MM.1S (cell line): ENCODE data around the gene NINJ2.
A peak's percentile ranks its signal among the peaks of the same experiment; 100 is the strongest.

ENCODE experiments used
- DNase-seq: peaks from one replicate; pipeline ENCODE4 v3.0.0-alpha.2; 2015
- H2AFZ ChIP-seq: fragments of 300-600 bp; sonication (generic); 2 replicates; pipeline ENCODE4 v1.6.0; 2016; ENCODE audit warnings: antibody characterized with exemption, low read length
- H3F3A ChIP-seq: fragments of 300-600 bp; sonication (generic); 2 replicates; pipeline ENCODE4 v1.6.1; 2016; ENCODE audit warnings: mild to moderate bottlenecking, antibody characterized with exemption, low read length, moderate library complexity, mixed read lengths; ENCODE audit not compliant: insufficient read depth
- H3K27ac ChIP-seq: fragments of 300-600 bp; sonication (generic); 2 replicates; pipeline ENCODE4 v1.5.1; 2016; ENCODE audit warnings: mild to moderate bottlenecking, low read length
- H3K27me3 ChIP-seq: fragments of 300-600 bp; sonication (generic); replicated peaks from 2 replicates; pipeline ENCODE4 v1.6.0; 2016; ENCODE audit warnings: low read length; ENCODE audit not compliant: insufficient read depth
- H3K36me3 ChIP-seq: fragments of 300-600 bp; sonication (generic); replicated peaks from 2 replicates; pipeline ENCODE4 v1.6.1; 2016; ENCODE audit warnings: mild to moderate bottlenecking, low read length, mixed read lengths; ENCODE audit not compliant: insufficient read depth
- H3K4me1 ChIP-seq: fragments of 300-600 bp; sonication (generic); 2 replicates; pipeline ENCODE4 v1.6.1; 2016; ENCODE audit warnings: low read length, mixed read lengths
- H3K4me2 ChIP-seq: fragments of 300-600 bp; sonication (generic); 2 replicates; pipeline ENCODE4 v1.6.0; 2016; ENCODE audit warnings: low read depth, low read length
- H3K4me3 ChIP-seq: fragments of 300-600 bp; sonication (generic); 2 replicates; pipeline ENCODE4 v1.5.1; 2016; ENCODE audit warnings: low read length, mixed read lengths
- H3K79me2 ChIP-seq: fragments of 300-600 bp; sonication (generic); 2 replicates; pipeline ENCODE4 v1.6.1; 2016; ENCODE audit warnings: mixed run types, low read length, mixed read lengths
- H3K9ac ChIP-seq: fragments of 300-600 bp; sonication (generic); 2 replicates; pipeline ENCODE4 v1.6.1; 2016; ENCODE audit warnings: low read length, mixed read lengths
- H3K9me2 ChIP-seq: fragments of 300-600 bp; sonication (generic); replicated peaks from 2 replicates; pipeline ENCODE4 v1.6.1; 2016; ENCODE audit warnings: mild to moderate bottlenecking, low read length, mixed read lengths; ENCODE audit not compliant: insufficient read depth
- H3K9me3 ChIP-seq: fragments of 300-600 bp; sonication (generic); replicated peaks from 2 replicates; pipeline ENCODE4 v1.6.1; 2016; ENCODE audit warnings: mild to moderate bottlenecking, low read length, mixed read lengths; ENCODE audit not compliant: insufficient read depth
- H4K20me1 ChIP-seq: fragments of 300-600 bp; sonication (generic); 2 replicates; pipeline ENCODE4 v1.6.1; 2016; ENCODE audit warnings: mild to moderate bottlenecking, low read length, moderate library complexity, mixed read lengths; ENCODE audit not compliant: insufficient read depth
- EZH2 ChIP-seq: fragments of 300-600 bp; sonication (generic); optimal IDR thresholded peaks from 2 replicates; pipeline ENCODE3; 2017; ENCODE audit warnings: low read depth, mild to moderate bottlenecking, antibody characterized with exemption, low read length, mixed read lengths
- EZH2phosphoT487 ChIP-seq: fragments of 300-600 bp; sonication (generic); IDR thresholded peaks from 2 replicates; pipeline ENCODE4 v1.6.1; 2018; ENCODE audit warnings: antibody characterized with exemption, low read length
- TF ChIP-seq, protein P1 (sequence below): fragments of 300-600 bp; sonication (generic); IDR thresholded peaks from 2 replicates; pipeline ENCODE4 v1.5.1; 2016; ENCODE audit warnings: antibody characterized with exemption, low read length, mixed read lengths

The NINJ2 gene

DNA sequence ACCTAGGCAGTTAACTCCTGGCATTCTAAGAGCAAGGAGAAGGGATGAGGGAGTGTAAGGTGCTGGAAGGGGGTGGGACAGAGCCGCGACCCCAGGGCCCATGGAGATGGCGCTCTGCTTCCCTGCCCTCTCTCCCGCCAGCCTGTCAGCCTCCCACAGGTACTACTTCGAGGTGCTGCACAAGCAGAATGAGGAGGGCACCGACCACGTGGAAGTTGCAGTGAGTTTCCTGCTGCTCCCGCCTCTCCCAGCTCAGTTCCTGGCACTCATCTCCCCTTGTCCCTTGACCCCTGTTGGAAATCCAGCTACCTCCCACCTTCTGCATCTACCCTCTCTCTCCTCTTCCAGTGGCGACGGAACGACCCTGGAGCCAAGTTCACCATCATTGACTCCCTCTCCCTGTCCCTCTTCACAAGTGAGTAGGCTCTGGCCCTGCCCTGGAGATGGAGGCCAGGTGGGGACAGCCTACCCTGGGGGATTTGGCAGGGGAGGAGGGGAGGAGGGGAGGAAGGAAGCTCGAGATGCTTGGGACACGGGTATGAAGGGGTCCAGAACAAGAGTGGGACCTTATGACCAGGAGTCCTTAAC, 115.3 kb downstream of the NINJ2 start:
- H3K4me1 ChIP-seq, result no peaks in the 10 kb centered on the region
- H3K4me2 ChIP-seq, result peak overlapping the region; percentile 46; the same call in 1 of the 2 replicates
- H3K9me3 ChIP-seq, result no peaks in the 10 kb centered on the region
- H3K9me2 ChIP-seq, result no peaks in the 10 kb centered on the region
- no peak overlapping the region for H3K27ac ChIP-seq
- H2AFZ ChIP-seq, result no peak overlapping the region; the same call in 1 of the 2 replicates
- no peaks in the 10 kb centered on the region for H3K36me3 ChIP-seq
- no peaks in the 10 kb centered on the region for H3K79me2 ChIP-seq
- H4K20me1 ChIP-seq, result no peaks in the 10 kb centered on the region
- no peaks in the 10 kb centered on the region for H3F3A ChIP-seq
- TF ChIP-seq EZH2 (no peak), EZH2phosphoT487 (no peak)
- TF ChIP-seq, protein P1, sequence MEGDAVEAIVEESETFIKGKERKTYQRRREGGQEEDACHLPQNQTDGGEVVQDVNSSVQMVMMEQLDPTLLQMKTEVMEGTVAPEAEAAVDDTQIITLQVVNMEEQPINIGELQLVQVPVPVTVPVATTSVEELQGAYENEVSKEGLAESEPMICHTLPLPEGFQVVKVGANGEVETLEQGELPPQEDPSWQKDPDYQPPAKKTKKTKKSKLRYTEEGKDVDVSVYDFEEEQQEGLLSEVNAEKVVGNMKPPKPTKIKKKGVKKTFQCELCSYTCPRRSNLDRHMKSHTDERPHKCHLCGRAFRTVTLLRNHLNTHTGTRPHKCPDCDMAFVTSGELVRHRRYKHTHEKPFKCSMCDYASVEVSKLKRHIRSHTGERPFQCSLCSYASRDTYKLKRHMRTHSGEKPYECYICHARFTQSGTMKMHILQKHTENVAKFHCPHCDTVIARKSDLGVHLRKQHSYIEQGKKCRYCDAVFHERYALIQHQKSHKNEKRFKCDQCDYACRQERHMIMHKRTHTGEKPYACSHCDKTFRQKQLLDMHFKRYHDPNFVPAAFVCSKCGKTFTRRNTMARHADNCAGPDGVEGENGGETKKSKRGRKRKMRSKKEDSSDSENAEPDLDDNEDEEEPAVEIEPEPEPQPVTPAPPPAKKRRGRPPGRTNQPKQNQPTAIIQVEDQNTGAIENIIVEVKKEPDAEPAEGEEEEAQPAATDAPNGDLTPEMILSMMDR, result no peak
- no peak overlapping the region for H3K4me3 ChIP-seq
- no peak for DNase-seq
- peaks cover 46% of the 10 kb centered on the region for H3K27me3 ChIP-seq
- H3K9ac ChIP-seq, result no peak overlapping the region

DNA sequence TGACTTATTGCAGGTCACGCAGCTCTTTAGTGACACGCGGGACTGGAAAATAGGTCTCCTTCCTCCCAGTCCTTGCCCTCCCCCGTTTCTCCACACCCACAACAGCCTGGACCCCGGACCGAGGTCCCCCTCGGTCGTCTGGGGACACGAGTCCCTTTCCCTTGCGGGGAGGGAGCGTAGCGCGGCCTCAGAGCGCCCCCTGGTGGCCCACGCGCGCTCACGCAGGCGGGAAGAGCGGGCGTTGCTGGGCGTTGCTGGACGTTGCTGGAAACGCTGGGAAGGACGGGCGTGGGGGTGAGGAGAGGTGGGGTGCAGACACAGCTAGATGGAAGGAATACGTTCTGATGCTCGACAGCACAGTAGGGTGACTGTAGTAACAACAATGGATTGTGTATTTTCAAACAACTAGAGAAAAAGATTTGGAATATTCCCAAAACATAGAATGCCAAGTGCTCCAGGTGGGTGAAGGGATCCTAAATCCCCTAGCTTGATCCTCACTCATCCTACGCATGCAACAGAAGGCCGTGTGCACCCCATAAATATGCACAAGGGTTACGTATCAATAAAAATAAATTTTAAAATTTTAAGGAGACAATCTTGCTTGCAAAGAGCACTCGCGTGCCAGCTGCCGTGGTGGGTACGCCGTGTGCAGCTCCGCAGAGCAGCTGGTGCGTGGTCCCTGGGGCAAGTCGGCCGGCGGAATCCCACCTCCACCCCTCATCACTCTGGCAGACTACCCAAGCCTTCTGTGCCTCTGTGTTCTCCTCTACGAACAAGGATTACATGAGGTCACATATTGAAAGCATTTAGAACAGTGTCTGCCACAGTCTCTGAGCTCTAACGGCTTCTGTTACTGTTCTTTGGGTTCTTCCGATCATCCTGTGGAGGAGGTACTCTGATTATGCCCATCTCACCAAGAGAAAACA, 116.1 kb downstream of the NINJ2 start:
- no peaks in the 10 kb centered on the region for H3K9me3 ChIP-seq
- peak overlapping the region; percentile 37 for H2AFZ ChIP-seq
- H3K36me3 ChIP-seq, result no peaks in the 10 kb centered on the region
- no peaks in the 10 kb centered on the region for H3K4me1 ChIP-seq
- no peak overlapping the region for H3K9ac ChIP-seq
- H3K27me3 ChIP-seq, result peaks cover 49% of the 10 kb centered on the region
- no peaks in the 10 kb centered on the region for H3K9me2 ChIP-seq
- no peak for TF ChIP-seq EZH2phosphoT487
- TF ChIP-seq, protein P1, result peak; percentile 97
- TF ChIP-seq EZH2, result no peak
- no peaks in the 10 kb centered on the region for H4K20me1 ChIP-seq
- H3K4me2 ChIP-seq, result peak overlapping the region; percentile 46; the same call in 1 of the 2 replicates
- no peaks in the 10 kb centered on the region for H3K79me2 ChIP-seq
- H3K4me3 ChIP-seq, result 0 out of 2 replicates have a peak overlapping the region, but pooled peaks have one; percentile 10
- peak; percentile 64 for DNase-seq
- H3F3A ChIP-seq, result no peaks in the 10 kb centered on the region
- H3K27ac ChIP-seq, result no peak overlapping the region

DNA sequence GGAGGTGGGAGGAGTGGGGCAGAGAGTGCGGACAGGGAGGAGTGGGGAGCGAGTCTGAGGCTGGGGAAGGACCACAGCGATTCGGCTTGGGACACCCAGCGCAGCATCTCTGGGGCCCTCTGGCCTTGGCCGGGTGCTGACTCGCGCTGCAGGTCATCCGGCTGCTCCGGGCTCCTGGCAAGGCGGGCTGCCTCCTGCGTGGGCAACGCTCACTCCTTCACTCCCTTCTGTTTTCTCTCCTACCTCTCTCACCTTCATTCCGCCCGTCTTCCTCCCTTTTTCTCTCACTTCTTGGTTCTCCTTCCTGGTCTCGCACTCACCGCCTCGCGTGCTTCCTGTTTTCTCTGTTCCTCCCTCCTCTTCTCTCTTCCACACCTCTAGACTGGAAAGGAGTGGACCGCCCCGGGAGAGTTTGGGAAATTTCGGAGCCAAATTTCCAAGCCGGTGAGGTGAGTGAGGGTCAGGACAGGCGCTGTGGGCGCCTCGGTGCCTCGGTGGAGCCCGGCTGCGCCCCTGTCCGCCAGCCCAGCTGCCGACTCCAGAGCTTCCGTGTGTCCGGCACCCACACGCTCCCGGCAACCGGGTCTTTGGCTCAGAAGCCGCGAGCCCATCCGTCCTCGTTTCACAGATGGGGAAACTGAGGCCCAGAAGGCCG, 116.9 kb downstream of the NINJ2 start:
- Histone ChIP-seq H3K36me3 (no peaks in the 10 kb centered on the region), H3K9me2 (no peaks in the 10 kb centered on the region), H2AFZ (peak overlapping the region; percentile 37), H3K4me3 (0 out of 2 replicates have a peak overlapping the region, but pooled peaks have one; percentile 10), H3K79me2 (no peaks in the 10 kb centered on the region), H4K20me1 (no peaks in the 10 kb centered on the region), H3K27ac (no peak overlapping the region), H3K9ac (no peak overlapping the region), H3F3A (no peaks in the 10 kb centered on the region), H3K27me3 (peaks cover 47% of the 10 kb centered on the region), H3K4me1 (no peaks in the 10 kb centered on the region), H3K9me3 (no peaks in the 10 kb centered on the region), H3K4me2 (peak overlapping the region; percentile 46; the same call in 1 of the 2 replicates)
- no peak for DNase-seq
- TF ChIP-seq EZH2 (no peak), EZH2phosphoT487 (no peak)
- TF ChIP-seq, protein P1, result no peak
